Measurements from ENCODE around the gene ADM2.
"Not testable (repeated sequence)": the region's sequence is repeated elsewhere in the genome, so short reads cannot be mapped to it uniquely, and the experiment has no call there.

ADM2 gene, protein sequence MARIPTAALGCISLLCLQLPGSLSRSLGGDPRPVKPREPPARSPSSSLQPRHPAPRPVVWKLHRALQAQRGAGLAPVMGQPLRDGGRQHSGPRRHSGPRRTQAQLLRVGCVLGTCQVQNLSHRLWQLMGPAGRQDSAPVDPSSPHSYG

DNA sequence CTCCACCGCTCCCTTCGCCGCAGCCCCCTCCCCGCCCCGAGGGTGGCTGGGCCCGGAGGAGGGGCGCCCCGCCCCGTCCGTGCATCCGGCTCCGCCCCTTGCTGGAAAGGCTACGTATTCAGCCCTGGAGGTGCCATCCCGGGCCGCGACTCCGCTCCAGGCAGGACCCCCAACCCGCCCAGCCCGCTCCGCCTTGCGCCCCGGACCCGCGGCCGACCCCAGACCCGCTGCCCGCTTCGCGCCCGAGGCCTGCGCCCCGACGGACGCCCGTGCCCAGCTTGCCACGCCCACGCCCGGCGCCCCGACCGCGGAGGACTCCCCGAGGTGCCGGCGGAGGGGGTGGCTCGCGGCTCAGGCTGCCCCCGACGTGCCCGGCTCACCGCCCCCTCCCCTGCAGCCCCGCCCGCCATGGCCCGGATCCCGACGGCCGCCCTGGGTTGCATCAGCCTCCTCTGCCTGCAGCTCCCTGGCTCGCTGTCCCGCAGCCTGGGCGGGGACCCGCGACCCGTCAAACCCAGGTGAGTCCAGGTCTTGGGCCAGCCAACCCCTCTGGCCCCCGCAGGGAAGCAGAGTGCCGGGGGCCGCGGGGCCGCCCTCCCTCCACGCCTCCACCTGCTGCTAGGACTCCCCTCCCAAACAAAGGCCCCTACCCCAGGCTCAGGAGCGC, at the start of gene ADM2:
TSS of gene ADM2 (plus strand) at position 104 of the 667 bp plus-strand sequence. CDS start at position 409, 305 bp downstream.
- H3K9me3 Mint-ChIP-seq (ENCODE audit: low read depth): no peaks in the 10 kb centered on the region
- peaks cover 9% of the 10 kb centered on the region for H3K4me1 Mint-ChIP-seq (ENCODE audit: low read depth)
- H3K27me3 Mint-ChIP-seq: no peaks in the 10 kb centered on the region
- peak within 1 kb of the TSS; percentile 82 for H3K4me3 Mint-ChIP-seq
- no peak within 1 kb of the TSS for H3K27ac Mint-ChIP-seq
- no peaks in the 10 kb centered on the region for H3K36me3 Mint-ChIP-seq

DNA sequence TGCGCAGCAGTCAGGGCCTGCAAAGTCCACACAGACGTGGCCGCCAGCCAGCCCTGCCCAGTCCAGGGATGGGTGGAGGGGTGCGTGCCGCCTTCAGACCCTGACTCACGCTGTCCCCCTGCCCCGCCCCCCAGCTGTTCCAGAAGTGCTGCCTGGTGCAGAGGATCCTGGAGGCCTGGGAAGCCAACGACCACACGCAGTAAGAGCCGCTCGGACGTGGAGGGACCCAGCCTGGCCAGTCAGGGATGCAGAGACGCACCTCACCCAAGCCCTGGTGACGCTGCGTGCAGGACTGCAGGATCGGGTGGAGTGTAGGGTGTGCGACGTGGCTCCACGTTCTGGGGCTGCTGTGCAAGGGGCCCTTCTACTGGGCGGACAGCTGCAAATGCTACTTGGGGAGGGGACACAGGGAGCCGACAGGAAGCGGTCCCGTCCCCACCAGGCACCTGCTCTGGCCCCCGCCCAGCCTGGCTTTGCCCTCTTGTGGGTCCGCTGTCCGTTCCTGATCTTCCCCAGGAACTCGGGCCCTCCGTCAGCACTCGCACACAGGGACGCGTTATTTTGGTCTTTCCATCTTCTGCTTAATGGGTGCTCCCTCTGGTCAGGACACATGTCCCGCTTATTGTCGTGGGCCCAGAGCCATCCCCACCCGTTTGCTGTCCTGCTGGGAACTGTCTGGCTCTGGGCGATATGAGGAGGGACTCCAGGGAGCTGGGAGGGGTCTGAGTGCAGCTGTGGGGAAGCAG, 49.0 kb upstream of the ADM2 start:
- Mint-ChIP-seq H3K9me3 (ENCODE audit: low read depth) (no peaks in the 10 kb centered on the region), H3K27ac (no peak overlapping the region), H3K36me3 (peaks cover 3% of the 10 kb centered on the region), H3K27me3 (no peaks in the 10 kb centered on the region), H3K4me3 (no peak overlapping the region), H3K4me1 (ENCODE audit: low read depth) (no peaks in the 10 kb centered on the region)

DNA sequence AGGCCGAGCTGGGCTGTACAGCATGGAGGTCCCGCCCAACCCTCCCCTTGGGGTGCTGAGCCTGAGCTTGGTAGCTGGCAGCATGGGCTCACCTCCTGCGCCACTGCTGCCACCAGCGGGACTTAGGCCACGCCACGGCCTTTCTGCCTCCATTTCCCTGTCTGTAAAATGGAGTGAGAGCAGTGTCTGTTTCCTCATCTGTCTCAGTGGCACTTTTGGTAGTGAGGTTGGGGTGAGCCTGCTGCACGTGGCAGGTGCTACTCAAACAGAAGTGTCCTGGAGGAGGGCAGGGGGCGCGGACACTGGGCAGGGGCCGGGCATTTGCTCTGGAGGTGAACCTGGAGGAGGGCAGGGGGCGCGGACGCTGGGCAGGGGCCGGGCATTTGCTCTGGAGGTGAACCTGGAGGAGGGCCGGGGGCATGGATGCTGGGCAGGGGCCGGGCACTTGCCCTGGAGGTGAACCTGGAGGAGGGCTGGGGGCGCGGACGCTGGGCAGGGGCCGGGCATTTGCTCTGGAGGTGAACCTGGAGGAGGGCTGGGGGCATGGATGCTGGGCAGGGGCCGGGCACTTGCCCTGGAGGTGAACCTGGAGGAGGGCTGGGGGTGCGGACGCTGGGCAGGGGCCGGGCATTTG, 48.3 kb upstream of the ADM2 start:
- not testable (repeated sequence) for H3K4me3 Mint-ChIP-seq; H3K36me3 Mint-ChIP-seq; H3K9me3 Mint-ChIP-seq (ENCODE audit: low read depth); H3K27ac Mint-ChIP-seq; H3K4me1 Mint-ChIP-seq (ENCODE audit: low read depth); H3K27me3 Mint-ChIP-seq

DNA sequence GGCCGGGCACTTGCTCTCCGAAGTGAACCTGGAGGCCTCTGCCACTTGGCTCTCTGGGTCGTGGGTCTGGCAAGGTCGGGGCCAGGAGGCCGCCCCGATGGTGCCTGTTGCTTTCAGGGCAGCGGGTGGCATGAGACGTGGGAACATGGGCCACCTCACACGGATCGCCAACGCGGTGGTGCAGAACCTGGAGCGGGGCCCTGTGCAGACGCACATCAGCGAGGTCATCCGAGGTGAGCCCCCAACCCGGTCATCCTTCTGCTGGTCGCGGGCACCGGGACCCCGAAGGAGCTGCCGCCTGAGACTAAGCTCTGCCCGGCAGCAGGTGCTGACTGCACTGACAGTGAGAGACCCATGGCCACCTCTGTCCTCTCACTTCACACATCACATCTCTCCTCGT, 46.5 kb upstream of the ADM2 start:
- no peaks in the 10 kb centered on the region for H3K27me3 Mint-ChIP-seq
- no peaks in the 10 kb centered on the region for H3K9me3 Mint-ChIP-seq (ENCODE audit: low read depth)
- no peaks in the 10 kb centered on the region for H3K4me1 Mint-ChIP-seq (ENCODE audit: low read depth)
- peak overlapping the region; percentile 68 for H3K27ac Mint-ChIP-seq
- peaks cover 3% of the 10 kb centered on the region for H3K36me3 Mint-ChIP-seq
- H3K4me3 Mint-ChIP-seq: no peak overlapping the region

DNA sequence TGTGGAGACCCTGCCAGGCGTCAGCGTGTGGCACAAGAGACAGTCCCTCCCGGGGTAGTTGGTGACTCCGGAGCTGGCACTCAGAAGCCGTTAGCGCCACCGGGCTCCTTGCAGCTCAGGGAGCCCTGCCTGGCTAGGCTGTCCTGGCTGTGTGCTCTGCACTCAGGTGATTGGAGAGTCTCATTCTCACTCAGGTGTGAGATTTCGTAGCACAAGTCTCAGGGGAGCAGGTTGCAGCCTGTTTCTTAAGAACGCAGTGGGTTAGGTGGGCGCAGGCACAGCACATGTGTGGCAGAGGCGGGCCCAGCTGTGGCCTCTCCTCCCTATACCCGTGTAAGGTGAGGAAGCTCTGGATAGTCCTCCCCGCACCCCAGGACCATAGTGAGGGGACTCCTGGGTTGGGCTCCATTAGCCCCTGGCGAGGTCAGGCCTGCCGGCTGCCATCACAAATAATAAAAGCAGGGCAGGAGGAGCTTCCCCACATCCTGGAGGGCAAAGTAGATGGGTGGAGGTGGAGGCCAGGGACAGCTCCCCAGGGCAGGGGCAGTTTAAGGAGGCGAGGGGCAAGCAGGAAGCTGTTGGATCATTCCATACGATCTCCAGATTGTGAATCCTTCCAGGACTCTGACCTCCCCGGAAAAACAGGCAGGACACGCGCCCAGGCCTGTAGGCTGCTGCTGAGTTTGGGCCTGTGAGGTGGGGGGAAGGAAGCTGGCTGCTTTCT, 45.9 kb upstream of the ADM2 start:
- no peaks in the 10 kb centered on the region for H3K4me1 Mint-ChIP-seq (ENCODE audit: low read depth)
- peaks cover 3% of the 10 kb centered on the region for H3K36me3 Mint-ChIP-seq
- H3K27ac Mint-ChIP-seq: peak overlapping the region; percentile 68
- H3K4me3 Mint-ChIP-seq: no peak overlapping the region
- H3K9me3 Mint-ChIP-seq (ENCODE audit: low read depth): no peaks in the 10 kb centered on the region
- H3K27me3 Mint-ChIP-seq: no peaks in the 10 kb centered on the region

DNA sequence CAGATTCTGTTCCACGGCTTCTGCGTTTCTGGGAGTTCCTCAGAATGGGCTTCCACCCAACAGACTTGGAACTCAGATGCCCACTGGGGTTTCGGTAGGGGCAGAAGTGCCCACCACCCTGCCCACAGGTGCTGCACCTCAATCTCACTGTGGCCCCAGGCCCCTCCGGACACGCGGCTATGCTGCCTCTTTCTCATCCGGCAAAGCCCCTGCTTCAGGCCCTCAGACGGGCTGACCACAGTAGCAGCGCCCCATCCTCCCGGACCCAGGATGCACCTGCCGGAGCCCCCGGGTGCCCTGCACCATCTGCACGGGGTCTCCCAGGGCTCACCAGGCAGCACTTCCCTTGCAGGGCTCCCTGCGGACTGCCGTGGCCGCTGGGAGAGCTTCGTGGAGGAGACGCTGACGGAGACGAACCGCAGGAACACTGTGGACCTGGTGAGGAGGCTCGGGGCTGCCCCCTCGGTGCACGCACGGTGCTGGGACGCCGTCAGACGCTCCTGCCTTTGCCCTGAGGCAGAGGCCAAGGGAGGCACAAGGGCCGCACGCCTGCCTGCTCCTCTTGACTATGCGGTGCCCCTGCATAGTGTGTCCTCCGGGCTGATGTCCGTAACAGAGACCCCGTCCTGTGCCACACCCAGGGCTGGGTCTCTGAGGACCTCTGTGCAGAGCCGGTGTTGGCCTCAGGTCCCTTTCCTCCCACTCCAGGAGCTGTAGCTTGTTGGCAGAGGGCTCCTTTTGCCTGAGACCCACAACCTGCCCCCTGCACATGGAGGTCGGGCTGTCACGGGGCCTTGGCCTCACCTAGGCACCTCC, 45.1 kb upstream of the ADM2 start:
- no peak overlapping the region for H3K4me3 Mint-ChIP-seq
- H3K36me3 Mint-ChIP-seq: peaks cover 3% of the 10 kb centered on the region
- H3K27me3 Mint-ChIP-seq: no peaks in the 10 kb centered on the region
- H3K27ac Mint-ChIP-seq: no peak overlapping the region
- H3K4me1 Mint-ChIP-seq (ENCODE audit: low read depth): no peaks in the 10 kb centered on the region
- H3K9me3 Mint-ChIP-seq (ENCODE audit: low read depth): no peaks in the 10 kb centered on the region

DNA sequence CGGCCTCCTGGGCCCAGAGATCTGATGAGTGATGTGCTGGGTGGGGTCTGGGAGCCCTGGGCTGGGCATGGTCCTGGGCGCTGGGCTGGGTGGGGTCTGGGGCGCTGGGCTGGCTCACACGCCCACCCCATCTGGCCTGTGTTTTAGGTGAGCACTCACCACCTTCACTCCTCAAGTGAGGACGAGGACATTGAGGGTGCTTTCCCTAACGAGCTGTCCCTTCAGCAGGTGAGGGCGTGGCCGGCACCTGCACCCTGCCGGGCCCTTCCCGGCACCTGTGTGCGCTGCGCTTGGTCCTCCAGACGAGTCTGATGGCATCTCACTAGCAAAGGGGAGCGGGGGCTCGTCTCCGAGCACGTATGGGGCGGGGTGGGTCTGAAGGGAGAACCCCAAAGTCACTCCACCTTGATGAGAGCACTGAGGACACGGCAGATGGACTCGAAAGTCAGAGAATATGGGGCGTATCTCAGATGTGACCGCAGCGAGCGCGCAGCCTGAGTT, 44.5 kb upstream of the ADM2 start:
- no peaks in the 10 kb centered on the region for H3K27me3 Mint-ChIP-seq
- H3K4me1 Mint-ChIP-seq (ENCODE audit: low read depth): no peaks in the 10 kb centered on the region
- no peaks in the 10 kb centered on the region for H3K9me3 Mint-ChIP-seq (ENCODE audit: low read depth)
- peaks cover 3% of the 10 kb centered on the region for H3K36me3 Mint-ChIP-seq
- H3K27ac Mint-ChIP-seq: no peak overlapping the region
- no peak overlapping the region for H3K4me3 Mint-ChIP-seq

DNA sequence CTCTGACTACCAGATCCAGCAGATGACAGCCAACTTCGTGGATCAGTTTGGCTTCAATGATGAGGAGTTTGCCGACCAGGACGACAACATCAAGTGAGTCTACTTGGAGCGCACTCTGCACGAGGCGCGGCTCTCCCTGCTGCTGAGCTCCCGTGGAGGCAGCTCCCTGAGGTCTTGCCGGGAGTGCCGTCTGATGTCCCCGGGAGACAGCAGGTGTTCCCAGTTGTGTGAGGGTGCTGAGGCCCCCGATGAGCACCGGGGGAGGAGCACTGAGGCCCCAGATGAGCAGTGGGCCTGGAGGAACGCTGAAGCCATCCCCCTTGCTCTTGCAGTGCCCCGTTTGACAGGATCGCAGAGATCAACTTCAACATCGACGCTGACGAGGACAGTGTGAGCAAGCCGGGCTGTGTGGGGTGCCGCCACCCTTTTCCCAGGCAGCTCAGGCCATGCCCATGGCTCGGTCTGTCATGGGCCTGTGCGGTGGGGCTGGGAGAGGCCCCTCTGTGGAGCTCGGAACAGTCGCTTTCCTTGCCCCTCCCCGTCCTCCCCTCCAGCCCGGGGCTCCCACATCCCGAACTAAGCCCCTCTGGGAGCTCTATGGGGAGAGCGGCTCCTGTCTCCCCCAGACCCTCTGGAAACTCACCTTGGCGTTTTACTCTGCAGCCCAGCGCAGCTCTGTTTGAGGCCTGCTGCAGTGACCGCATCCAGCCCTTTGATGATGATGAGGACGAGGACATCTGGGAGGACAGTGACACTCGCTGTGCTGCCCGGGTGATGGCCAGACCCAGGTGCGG, 43.6 kb upstream of the ADM2 start:
- no peak overlapping the region for H3K27ac Mint-ChIP-seq
- H3K27me3 Mint-ChIP-seq: no peaks in the 10 kb centered on the region
- peaks cover 3% of the 10 kb centered on the region for H3K36me3 Mint-ChIP-seq

DNA sequence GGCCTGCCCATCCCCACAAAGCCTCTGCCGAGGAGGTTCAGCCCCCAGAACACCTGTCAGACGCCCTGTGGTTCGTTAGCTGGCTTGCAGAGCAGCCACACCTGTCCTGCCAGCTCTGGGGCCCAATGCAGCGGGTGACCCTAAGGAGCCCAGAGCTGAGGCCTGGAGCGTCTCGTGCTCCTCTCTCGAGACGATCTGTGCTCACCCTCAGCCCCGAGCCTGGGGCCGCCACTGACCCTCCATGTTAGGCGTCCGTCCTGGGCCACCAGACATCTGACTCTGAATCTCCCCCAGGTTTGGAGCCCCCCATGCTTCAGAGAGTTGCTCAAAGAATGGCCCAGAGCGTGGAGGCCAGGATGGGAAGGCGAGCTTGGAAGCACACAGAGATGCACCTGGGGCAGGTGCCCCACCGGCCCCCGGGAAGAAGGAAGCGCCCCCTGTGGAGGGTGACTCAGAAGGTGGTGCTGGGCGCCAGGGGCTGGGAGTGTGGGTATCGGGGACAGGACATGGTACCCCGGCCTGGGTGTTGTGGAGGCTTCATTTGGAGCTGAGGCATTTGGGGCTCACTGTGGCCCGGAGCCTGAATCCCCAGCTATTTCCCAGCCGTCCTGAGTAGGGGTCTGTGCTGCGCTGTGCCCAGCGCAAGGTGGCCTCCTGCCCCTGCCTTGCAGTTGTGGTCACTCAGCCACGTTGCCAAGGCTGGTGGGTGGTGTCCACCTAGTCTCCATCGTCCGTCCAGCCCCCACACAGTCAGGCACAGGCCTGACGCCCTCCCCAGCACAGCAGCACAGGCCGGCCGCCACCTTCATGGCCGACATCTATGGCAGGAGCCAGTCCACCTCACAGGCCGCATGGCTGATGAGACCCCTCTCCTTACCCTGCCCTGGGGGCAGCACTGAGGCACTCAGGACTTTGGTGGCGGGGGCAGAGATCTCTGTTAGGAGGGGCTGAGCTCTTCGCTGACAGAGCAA, 42.8 kb upstream of the ADM2 start:
- peaks cover 7% of the 10 kb centered on the region for H3K4me1 Mint-ChIP-seq (ENCODE audit: low read depth)
- no peak overlapping the region for H3K27ac Mint-ChIP-seq
- no peak overlapping the region for H3K4me3 Mint-ChIP-seq
- no peaks in the 10 kb centered on the region for H3K9me3 Mint-ChIP-seq (ENCODE audit: low read depth)
- no peaks in the 10 kb centered on the region for H3K27me3 Mint-ChIP-seq
- peaks cover 3% of the 10 kb centered on the region for H3K36me3 Mint-ChIP-seq

More for the DNA sequence above, 43.6 kb upstream of the ADM2 start:
- no peaks in the 10 kb centered on the region for H3K9me3 Mint-ChIP-seq (ENCODE audit: low read depth)
- H3K4me1 Mint-ChIP-seq (ENCODE audit: low read depth): no peaks in the 10 kb centered on the region
- no peak overlapping the region for H3K4me3 Mint-ChIP-seq

DNA sequence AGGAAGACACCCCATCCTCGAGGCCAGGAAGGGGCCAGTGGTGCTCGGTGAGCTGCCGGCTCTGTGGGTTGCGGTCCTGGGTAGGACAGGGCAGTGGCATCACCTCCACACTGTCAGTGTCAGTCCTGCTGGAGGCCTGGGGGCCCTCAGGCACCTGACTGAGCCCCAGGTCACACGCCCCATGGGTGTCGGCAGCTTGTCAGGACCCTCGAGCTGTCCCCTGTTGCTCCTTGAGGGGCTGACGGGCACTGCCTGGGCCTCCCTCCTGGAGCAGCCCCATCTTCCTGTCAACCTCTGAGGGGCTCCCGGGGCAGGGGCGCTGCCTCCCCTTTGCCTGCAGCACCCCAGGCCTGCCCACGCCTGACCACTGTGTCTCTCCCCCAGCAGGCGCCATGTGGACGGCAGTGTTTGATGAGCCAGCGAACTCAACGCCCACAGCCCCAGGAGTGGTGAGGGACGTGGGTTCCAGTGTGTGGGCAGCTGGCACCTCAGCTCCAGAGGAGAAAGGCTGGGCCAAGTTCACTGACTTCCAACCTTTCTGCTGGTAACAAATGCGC, 42.0 kb upstream of the ADM2 start:
- Mint-ChIP-seq H3K4me3 (no peak overlapping the region), H3K27ac (no peak overlapping the region), H3K36me3 (peaks cover 3% of the 10 kb centered on the region), H3K9me3 (ENCODE audit: low read depth) (no peaks in the 10 kb centered on the region), H3K4me1 (ENCODE audit: low read depth) (peaks cover 8% of the 10 kb centered on the region), H3K27me3 (no peaks in the 10 kb centered on the region)

DNA sequence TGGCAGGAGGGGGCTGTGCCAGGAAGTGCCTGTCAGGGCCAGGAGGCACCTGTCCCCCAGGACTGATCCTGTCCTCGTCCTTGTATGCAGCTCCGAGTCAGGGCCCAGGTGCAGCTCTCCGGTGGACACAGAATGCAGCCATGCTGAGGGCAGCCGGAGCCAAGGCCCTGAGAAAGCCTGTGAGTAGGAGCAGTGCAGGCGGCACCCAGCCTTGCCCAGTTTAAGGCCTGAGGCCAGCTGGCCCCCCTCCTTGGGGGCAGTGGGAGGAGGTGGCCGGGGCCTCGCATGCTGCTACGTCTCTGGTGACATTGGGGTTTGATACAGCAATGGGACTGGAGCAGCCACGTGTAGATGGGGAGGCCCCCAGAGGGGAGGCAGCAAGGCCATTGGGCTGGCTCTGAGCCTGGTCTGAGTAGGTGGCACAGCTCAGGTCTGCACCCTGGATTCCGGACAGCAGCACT, 41.4 kb upstream of the ADM2 start:
- Mint-ChIP-seq H3K9me3 (ENCODE audit: low read depth) (no peaks in the 10 kb centered on the region), H3K36me3 (peaks cover 3% of the 10 kb centered on the region), H3K4me3 (no peak overlapping the region), H3K27me3 (no peaks in the 10 kb centered on the region), H3K4me1 (ENCODE audit: low read depth) (peaks cover 9% of the 10 kb centered on the region), H3K27ac (no peak overlapping the region)

DNA sequence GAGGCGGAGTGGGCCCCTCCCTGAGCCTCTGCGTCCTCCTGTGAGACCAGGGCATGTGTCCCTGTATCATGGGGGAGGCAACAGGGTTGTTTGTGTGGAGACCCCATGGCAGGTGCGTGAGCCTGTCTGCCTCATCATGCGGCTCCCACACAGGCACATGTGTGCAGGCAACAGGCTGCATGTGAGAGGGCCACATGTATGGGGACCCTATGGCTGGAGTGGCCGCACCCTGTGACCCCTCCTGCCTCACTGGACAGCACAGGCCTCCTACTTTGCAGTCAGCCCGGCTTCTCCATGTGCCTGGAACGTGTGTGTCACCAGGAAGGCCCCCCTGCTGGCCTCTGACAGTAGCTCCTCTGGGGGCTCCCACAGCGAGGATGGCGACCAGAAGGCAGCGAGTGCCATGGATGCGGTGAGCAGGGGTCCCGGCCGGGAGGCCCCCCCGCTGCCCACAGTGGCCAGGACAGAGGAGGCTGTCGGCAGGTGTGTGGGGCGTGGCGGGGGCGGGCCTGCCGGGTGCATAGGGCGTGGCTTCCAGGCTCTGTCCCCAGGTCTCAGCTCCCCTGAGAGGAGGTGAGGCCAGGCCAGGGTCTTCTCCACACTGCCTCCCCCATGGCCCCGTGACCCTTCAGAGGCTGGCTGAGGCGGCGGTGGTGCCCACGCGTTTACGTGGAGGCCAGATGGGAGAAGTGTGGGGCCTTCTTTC, 40.6 kb upstream of the ADM2 start:
- no peak overlapping the region for H3K4me3 Mint-ChIP-seq
- H3K9me3 Mint-ChIP-seq (ENCODE audit: low read depth): no peaks in the 10 kb centered on the region
- H3K27ac Mint-ChIP-seq: no peak overlapping the region
- peaks cover 17% of the 10 kb centered on the region for H3K4me1 Mint-ChIP-seq (ENCODE audit: low read depth)
- no peaks in the 10 kb centered on the region for H3K36me3 Mint-ChIP-seq
- no peaks in the 10 kb centered on the region for H3K27me3 Mint-ChIP-seq
